DND-41 (cell line): ENCODE results near the gene LTO1.

Experiments
- ATAC-seq: fragments of 200-7000 bp; cut with Tn5 transposase; 3 replicates; pipeline ENCODE4 v1.9.1; 2021; ENCODE audit warnings: low read depth; ENCODE audit not compliant: insufficient read depth
- DNase-seq: peaks from one replicate; pipeline ENCODE4 v3.0.0-alpha.2; 2020
- H2AFZ ChIP-seq: 2 replicates; pipeline ENCODE4 v1.6.0; 2012; ENCODE audit warnings: low read depth, low read length
- H3K27ac ChIP-seq: 2 replicates; pipeline ENCODE4 v1.5.1; 2012; ENCODE audit warnings: low read length, inconsistent platforms
- H3K27me3 ChIP-seq: fragments of 200-600 bp; sonication (generic); 2 replicates; pipeline ENCODE4 v1.6.0; 2012; ENCODE audit warnings: low read length, mild to moderate bottlenecking, inconsistent platforms; ENCODE audit not compliant: insufficient read depth, poor library complexity
- H3K36me3 ChIP-seq: 2 replicates; pipeline ENCODE4 v1.5.1; 2012; ENCODE audit warnings: low read length, inconsistent platforms; ENCODE audit not compliant: insufficient read depth
- H3K4me1 ChIP-seq: 2 replicates; pipeline ENCODE4 v1.5.1; 2012; ENCODE audit warnings: mild to moderate bottlenecking, low read length; ENCODE audit not compliant: insufficient read depth
- H3K4me2 ChIP-seq: 2 replicates; pipeline ENCODE4 v1.6.0; 2012; ENCODE audit warnings: mild to moderate bottlenecking, moderate library complexity, low read length, inconsistent platforms; ENCODE audit not compliant: insufficient read depth
- H3K4me3 ChIP-seq, 2 experiments: fragments of 200-600 bp in 1 of 2; shearing (Covaris generic) in 1 of 2; 2 replicates each; pipeline ENCODE4 v1.5.1; 2012 to 2016; ENCODE audit warnings: inconsistent platforms in 2 of 2, low read length in 2 of 2, mild to moderate bottlenecking in 2 of 2, low read depth in 1 of 2, moderate library complexity in 1 of 2
- H3K79me2 ChIP-seq: 2 replicates; pipeline ENCODE4 v1.6.0; 2012; ENCODE audit warnings: low read length, inconsistent platforms; ENCODE audit not compliant: insufficient read depth
- H3K9ac ChIP-seq: 2 replicates; pipeline ENCODE4 v1.6.0; 2012; ENCODE audit warnings: low read depth, mild to moderate bottlenecking, inconsistent platforms, low read length, moderate library complexity
- H3K9me3 ChIP-seq: 2 replicates; pipeline ENCODE4 v1.5.1; 2012; ENCODE audit warnings: low read length, moderate library complexity, mild to moderate bottlenecking, inconsistent platforms; ENCODE audit not compliant: insufficient read depth, severe bottlenecking
- H4K20me1 ChIP-seq: 2 replicates; pipeline ENCODE4 v1.6.0; 2012; ENCODE audit warnings: low read length; ENCODE audit not compliant: insufficient read depth
- EZH2 ChIP-seq: IDR thresholded peaks from 3 replicates; pipeline ENCODE4 v1.6.1; 2012; ENCODE audit warnings: borderline replicate concordance, low read depth, mild to moderate bottlenecking, moderate library complexity, low read length, inconsistent platforms; ENCODE audit not compliant: severe bottlenecking
- TF ChIP-seq, protein P1 (sequence below): IDR thresholded peaks from 2 replicates; pipeline ENCODE4 v1.5.1; 2012; ENCODE audit warnings: borderline replicate concordance, low read length, moderate library complexity, mild to moderate bottlenecking; ENCODE audit not compliant: poor library complexity, severe bottlenecking; ENCODE audit errors: extremely low read depth

The LTO1 gene

DNA sequence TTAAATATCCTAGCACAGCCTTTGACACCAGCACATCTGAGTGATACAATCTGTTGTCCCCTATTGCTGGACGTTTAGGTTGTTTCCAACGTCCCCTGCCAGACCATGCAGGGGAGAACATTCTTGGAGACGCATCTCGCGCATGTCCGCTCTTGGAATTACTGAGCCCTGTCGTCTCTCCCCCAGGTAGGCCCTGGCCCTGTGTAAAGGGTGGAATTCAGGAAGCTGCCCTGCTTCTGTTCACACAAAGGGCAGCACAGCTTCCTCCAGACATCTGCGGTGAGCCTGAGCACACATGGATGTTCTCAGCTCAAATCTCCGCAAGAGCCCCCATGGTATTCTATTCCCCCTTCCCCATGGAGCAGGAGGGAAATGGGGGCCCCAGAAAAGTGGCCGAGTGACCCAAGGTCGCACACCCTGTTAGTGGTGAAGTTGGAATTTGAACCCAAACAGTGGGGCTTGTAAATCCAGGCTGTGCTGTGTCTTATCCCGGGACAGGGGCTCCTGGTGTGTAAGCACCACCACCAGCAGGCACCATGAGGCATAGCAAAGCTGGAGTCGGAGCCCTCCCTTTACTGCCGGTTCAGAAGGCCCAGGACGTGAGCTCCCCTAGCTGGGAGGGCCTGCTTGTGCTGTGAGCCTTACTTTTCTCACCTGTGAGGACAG, 33.7 kb upstream of the LTO1 start:
- H3K9ac ChIP-seq: no peak overlapping the region
- H3K4me3 ChIP-seq: no peak overlapping the region
- TF ChIP-seq, protein P1, sequence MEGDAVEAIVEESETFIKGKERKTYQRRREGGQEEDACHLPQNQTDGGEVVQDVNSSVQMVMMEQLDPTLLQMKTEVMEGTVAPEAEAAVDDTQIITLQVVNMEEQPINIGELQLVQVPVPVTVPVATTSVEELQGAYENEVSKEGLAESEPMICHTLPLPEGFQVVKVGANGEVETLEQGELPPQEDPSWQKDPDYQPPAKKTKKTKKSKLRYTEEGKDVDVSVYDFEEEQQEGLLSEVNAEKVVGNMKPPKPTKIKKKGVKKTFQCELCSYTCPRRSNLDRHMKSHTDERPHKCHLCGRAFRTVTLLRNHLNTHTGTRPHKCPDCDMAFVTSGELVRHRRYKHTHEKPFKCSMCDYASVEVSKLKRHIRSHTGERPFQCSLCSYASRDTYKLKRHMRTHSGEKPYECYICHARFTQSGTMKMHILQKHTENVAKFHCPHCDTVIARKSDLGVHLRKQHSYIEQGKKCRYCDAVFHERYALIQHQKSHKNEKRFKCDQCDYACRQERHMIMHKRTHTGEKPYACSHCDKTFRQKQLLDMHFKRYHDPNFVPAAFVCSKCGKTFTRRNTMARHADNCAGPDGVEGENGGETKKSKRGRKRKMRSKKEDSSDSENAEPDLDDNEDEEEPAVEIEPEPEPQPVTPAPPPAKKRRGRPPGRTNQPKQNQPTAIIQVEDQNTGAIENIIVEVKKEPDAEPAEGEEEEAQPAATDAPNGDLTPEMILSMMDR: no peak
- TF ChIP-seq EZH2: no peak
- no peak overlapping the region for H3K4me2 ChIP-seq
- H3K9me3 ChIP-seq: no peaks in the 10 kb centered on the region
- no peaks in the 10 kb centered on the region for H3K4me1 ChIP-seq
- no peaks in the 10 kb centered on the region; the same call in 1 of the 2 replicates for H4K20me1 ChIP-seq
- no peak for DNase-seq
- H2AFZ ChIP-seq: no peak overlapping the region
- H3K36me3 ChIP-seq: no peaks in the 10 kb centered on the region
- H3K27ac ChIP-seq: no peak overlapping the region
- H3K27me3 ChIP-seq: peaks cover 15% of the 10 kb centered on the region
- no peaks in the 10 kb centered on the region for H3K79me2 ChIP-seq
- no peak for ATAC-seq

DNA sequence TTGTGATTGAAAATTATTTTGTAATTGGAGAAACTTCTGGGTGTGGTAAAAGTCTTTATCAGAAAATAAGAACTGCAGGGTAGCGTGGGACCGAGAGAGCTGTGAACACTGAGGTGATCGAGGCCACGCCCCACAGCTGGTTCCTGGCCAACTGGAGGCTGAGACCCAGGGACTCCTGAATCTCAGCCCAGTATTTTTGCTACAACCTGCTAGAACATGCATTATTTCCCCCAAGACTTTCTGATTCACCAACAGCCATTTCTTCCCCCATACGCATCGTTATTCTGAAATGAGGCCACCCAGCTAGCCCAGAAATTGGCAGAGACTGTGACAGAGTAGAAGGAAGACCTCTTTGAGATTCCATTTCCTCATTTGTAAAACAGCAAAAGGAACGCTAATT, 32.0 kb upstream of the LTO1 start:
- Histone ChIP-seq H2AFZ (no peak overlapping the region), H3K36me3 (no peaks in the 10 kb centered on the region), H3K27me3 (peaks cover 15% of the 10 kb centered on the region), H3K9ac (no peak overlapping the region), H3K79me2 (no peaks in the 10 kb centered on the region), H3K9me3 (no peaks in the 10 kb centered on the region), H3K4me1 (no peaks in the 10 kb centered on the region), H3K4me3 (no peak overlapping the region), H4K20me1 (no peaks in the 10 kb centered on the region; the same call in 1 of the 2 replicates), H3K4me2 (no peak overlapping the region), H3K27ac (no peak overlapping the region)
- no peak for ATAC-seq
- no peak for TF ChIP-seq EZH2
- TF ChIP-seq, protein P1: no peak
- no peak for DNase-seq

DNA sequence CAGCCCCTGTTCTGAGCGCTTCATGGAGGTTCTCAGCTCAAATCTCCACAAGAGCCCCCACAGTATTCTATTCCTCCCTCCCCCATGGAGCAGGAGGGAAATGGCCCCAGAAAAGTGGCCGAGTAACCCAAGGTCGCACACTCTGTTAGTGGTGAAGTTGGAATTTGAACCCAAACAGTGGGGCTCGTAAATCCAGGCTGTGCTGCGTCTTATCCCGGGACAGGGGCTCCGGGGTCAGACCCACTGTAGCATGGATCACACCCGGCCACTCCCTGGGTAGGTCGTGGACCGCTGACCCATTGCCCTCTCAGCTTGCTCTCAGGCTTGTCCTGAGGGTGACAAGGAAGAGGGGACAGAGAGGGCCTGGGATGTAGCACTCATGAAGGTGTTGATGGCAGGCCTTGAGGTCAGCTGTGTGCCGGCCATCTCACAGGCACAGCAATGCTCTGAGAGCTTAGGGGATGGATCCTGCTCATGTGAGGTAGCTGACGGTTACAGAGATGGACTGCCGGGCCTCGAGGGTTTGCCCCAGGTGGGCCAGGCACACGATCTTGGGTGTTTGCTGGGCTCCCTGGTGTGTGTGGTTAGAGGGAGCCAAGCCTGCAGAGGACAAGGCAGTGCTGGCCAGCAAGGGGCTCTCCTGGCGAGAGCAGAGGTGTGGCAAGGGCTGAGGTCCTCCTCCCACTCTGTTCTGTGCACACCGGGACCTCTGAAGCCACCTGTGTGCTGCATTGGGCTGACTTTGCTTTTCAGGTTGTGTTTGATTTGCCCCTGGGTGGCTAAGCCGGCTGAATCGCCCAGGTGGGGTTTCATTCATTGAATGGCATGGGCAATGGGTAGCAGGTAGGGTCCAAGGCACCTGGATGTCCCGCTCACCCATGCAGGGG, 31.0 kb upstream of the LTO1 start:
- no peaks in the 10 kb centered on the region for H3K79me2 ChIP-seq
- H2AFZ ChIP-seq: no peak overlapping the region

More for the DNA sequence above, 31.0 kb upstream of the LTO1 start:
- Histone ChIP-seq H3K9ac (no peak overlapping the region), H3K27ac (no peak overlapping the region), H3K4me1 (no peaks in the 10 kb centered on the region), H4K20me1 (no peaks in the 10 kb centered on the region; the same call in 1 of the 2 replicates), H3K9me3 (no peaks in the 10 kb centered on the region), H3K36me3 (no peaks in the 10 kb centered on the region), H3K27me3 (peaks cover 15% of the 10 kb centered on the region), H3K4me3 (no peak overlapping the region), H3K4me2 (no peak overlapping the region)
- DNase-seq (no peak), ATAC-seq (no peak)
- no peak for TF ChIP-seq EZH2
- TF ChIP-seq, protein P1: no peak
